ENCODE data around the gene LY6G5C. TPM values are rescaled to one million over a fixed set of nuclear protein-coding genes. Genes with fewer than 3 reads are reported as not detected.

LY6G5C gene
- total RNA-seq, 4 donors from 2014 or later = 0.84 TPM; not detected in 3

- Histone ChIP-seq H3K36me3 (peaks cover 0 to 56% (median 0%) of the 10 kb centered on the region in 3 donors), H3K4me1 (peaks cover 0 to 67% (median 36%) of the 10 kb centered on the region in 4 donors), H3K27me3 (no peaks in the 10 kb centered on the region), H3K4me3 (peak overlapping the region; percentile 52 to 81 (median 74)), H3K9me3 (no peaks in the 10 kb centered on the region), H3K27ac (peak overlapping the region; percentile 73 to 91 (median 85))
- TF ChIP-seq EP300 (IDR thresholded peaks at IDR 0.05) (no peak), POLR2A (IDR thresholded peaks at IDR 0.05) (no peak), CTCF (IDR thresholded peaks at IDR 0.05) (no peak)
- WGBS, 2 donors = 13 to 20% methylated on average over 10 to 11 of the region's 13 CpGs
- DNase-seq (ENCODE audit: low spot score in 2 of 2) = no peak
Observed at GRCh38 chr6:31659649-31660380, 21.1 kb downstream of the LY6G5C start.

GRCh38 chr6:31658983-31659648, 21.8 kb downstream of the LY6G5C start:
- Histone ChIP-seq H3K27ac (peak overlapping the region in 3 of 4 donors; percentile 81 to 91 (median 89)), H3K4me1 (peaks cover 0 to 64% (median 34%) of the 10 kb centered on the region in 4 donors), H3K4me3 (peak overlapping the region; percentile 52 to 81 (median 74)), H3K9me3 (no peaks in the 10 kb centered on the region), H3K36me3 (peaks cover 0 to 56% (median 0%) of the 10 kb centered on the region in 3 donors), H3K27me3 (no peaks in the 10 kb centered on the region)
- WGBS, 2 donors = 75% methylated on average over 11 to 13 of the region's 13 CpGs
- DNase-seq (ENCODE audit: low spot score in 2 of 2) = no peak
- TF ChIP-seq CTCF (IDR thresholded peaks at IDR 0.05) (no peak), EP300 (IDR thresholded peaks at IDR 0.05) (no peak), POLR2A (IDR thresholded peaks at IDR 0.05) (no peak)

- Histone ChIP-seq H3K27ac (no peak overlapping the region), H3K4me1 (peaks cover 0 to 63% (median 32%) of the 10 kb centered on the region in 4 donors), H3K4me3 (no peak overlapping the region), H3K27me3 (no peaks in the 10 kb centered on the region), H3K9me3 (no peaks in the 10 kb centered on the region), H3K36me3 (peaks cover 0 to 49% (median 0%) of the 10 kb centered on the region in 3 donors)
- WGBS, 2 donors = 73 to 79% methylated on average over 4 of the region's 4 CpGs
- no peak for DNase-seq (ENCODE audit: low spot score in 2 of 2)
- TF ChIP-seq POLR2A (IDR thresholded peaks at IDR 0.05) (no peak), EP300 (IDR thresholded peaks at IDR 0.05) (no peak), CTCF (IDR thresholded peaks at IDR 0.05) (no peak)
Observed at GRCh38 chr6:31658158-31658688, 22.6 kb downstream of the LY6G5C start.

- Histone ChIP-seq H3K4me1 (peaks cover 0 to 57% (median 29%) of the 10 kb centered on the region in 4 donors), H3K27me3 (no peaks in the 10 kb centered on the region), H3K4me3 (no peak overlapping the region), H3K9me3 (no peaks in the 10 kb centered on the region), H3K36me3 (peaks cover 0 to 46% (median 0%) of the 10 kb centered on the region in 3 donors), H3K27ac (no peak overlapping the region)
- no peak for DNase-seq (ENCODE audit: low spot score in 2 of 2)
- no peak for TF ChIP-seq CTCF (IDR thresholded peaks at IDR 0.05)
- no peak for TF ChIP-seq EP300 (IDR thresholded peaks at IDR 0.05)
- no peak for TF ChIP-seq POLR2A (IDR thresholded peaks at IDR 0.05)
- WGBS, 2 donors = 72 to 73% methylated on average over 6 of the region's 6 CpGs
Observed at GRCh38 chr6:31657406-31658157, 23.3 kb downstream of the LY6G5C start.

All from tibial nerve (tissue), 4 donors.